GM21825 (cell line): ENCODE data around the gene ZNF385B.

Experiments
- ATAC-seq: cut with Tn5 transposase; IDR thresholded peaks from one replicate; pipeline ENCODE4 v1.9.1; 2021; ENCODE audit warnings: mild to moderate bottlenecking, moderate library complexity; ENCODE audit not compliant: unreplicated experiment

ZNF385B gene

GRCh38 chr2:179856205-179856604 lies 5.2 kb downstream of the ZNF385B start:
- no peak for ATAC-seq

DNA sequence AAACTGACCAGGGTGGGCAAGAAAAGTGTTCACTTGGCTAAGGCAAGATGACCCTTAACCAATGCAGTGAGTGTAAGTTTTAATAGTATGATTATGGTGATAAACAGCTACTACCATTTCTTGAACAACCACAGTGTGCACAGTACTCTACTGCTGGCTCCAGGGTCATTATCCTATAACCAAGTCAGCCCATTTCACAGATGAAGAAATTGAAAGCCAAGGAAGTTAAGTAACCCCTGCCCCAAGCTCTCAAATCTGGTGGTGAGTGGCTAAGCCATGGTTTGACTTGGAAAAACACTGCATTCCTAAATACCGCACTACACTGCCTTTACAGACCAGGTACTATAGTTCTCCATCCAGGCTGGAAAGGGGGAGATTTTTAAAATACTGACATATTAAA lies 5.7 kb downstream of the ZNF385B start:
- no peak for ATAC-seq

DNA sequence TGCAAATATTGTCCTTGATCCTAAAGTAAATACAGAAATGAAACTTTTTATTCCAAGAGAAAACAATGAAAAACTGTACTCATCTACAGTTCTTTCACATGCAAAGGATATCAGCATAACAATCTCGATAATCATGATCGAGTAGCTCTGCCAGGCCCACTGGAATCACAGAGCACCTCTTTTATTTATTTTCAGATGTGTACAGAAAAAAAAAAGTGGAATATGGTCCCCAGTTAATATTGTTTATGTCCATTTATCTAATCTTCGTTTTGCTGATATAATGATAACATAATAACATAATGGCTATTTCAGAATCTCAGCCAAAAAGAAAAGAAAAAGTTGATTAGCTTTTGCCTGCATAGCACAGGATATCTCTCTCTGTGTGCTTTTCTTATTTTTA lies 6.5 kb downstream of the ZNF385B start:
- no peak for ATAC-seq

- ATAC-seq, result no peak
Observed at GRCh38 chr2:179853108-179853507, 8.3 kb downstream of the ZNF385B start.

GRCh38 chr2:179850188-179850587 lies 11.2 kb downstream of the ZNF385B start:
- ATAC-seq, result no peak

DNA sequence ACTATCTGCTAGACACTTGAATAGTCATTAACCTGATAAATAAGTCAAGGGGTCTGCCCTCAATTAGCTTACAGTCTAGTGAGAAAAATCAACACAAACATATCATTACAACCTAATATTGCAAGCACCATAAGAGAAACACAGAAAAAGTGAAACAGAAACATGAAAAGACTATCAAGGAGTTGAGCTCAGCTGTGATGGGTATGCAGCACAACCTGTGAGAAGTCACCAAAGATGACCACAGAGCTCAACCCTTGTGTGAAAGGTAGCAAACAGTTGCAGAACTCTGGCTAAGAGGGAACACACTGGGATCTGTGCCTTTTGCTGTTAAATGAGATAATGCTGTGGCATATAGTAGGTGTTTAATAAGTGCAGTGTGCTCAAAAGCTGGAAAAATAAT lies 11.7 kb downstream of the ZNF385B start:
- ATAC-seq, result no peak

- ATAC-seq, result no peak
Observed at GRCh38 chr2:179843541-179843940, 17.9 kb downstream of the ZNF385B start.

- ATAC-seq, result no peak
Observed at GRCh38 chr2:179842498-179843153, 18.8 kb downstream of the ZNF385B start.

DNA sequence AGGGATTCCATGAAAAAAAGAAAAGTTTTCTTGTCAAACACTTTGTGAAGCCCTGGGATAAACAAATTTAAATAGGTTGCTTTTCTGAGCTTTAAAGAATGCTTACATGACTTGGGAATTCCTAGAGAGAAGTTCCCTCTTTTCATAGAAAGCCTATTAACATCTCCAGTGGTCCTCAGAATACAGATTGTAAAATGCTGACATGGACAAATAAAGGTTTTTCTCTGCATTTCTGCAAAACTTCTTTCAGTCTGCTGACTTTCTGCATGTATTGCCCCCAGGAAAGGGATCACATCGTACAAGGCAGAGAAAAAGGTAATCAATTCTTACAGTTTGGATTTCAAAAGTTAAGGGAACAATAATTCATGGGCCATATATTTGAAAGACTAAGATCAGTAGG lies 20.6 kb downstream of the ZNF385B start:
- ATAC-seq, result no peak

DNA sequence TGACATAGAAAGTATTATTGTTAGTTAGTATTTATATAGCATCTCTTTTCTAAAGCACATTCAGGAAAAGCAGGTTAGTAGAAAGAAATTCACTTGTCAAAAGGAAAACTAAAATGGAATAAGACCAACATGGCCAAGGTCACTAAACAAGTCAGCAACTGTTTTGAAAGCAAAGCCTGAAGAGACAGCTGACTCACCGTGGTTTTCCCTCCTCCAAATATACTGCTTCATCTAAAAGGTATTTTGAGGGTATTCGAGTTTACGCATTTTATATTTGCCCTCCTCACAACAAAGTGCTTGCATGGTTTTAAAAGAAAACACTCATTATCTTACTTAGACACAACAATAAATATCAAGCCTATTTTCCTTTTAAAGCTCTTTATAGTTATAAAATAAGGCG lies 24.0 kb downstream of the ZNF385B start:
- ATAC-seq, result no peak

- no peak for ATAC-seq
Observed at GRCh38 chr2:179830043-179830787, 31.2 kb downstream of the ZNF385B start.

DNA sequence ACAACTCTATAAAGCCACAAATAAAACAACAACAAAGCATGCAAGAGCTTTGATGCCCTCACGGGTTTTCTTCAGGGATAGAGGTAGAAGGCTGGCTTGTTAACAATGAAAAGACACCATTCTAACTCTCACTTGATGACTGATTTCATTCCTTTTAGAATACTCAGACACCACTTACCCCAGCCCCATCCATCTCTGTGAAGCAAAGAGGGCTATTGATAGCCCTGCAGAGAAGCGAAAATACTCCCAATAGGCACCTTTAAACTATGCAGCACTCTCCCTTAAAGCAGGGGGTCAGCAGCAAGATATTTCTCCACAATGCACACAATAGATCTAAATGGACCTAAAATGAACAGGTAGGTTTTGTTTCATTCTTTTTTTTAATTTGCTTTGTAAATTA lies 35.1 kb downstream of the ZNF385B start:
- no peak for ATAC-seq

DNA sequence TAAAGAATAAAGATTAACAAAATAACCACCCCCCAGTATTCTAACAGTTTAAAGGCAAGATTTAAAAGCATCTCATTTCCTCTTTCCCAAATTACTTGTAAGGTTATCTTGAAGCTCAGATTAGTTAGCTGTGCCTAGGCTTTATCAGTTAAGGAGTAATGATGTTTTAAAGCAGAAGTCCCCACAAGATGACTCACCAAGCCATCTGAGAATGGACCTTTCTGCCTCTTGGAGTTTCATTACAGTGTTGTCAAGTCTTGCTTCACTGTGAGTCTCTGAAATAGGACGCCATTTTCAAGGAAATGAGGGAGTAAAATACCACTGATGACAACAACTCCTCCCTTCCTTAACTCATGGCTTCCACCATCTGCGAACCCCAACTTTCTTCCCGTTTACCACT lies 35.9 kb downstream of the ZNF385B start:
- ATAC-seq, result no peak

DNA sequence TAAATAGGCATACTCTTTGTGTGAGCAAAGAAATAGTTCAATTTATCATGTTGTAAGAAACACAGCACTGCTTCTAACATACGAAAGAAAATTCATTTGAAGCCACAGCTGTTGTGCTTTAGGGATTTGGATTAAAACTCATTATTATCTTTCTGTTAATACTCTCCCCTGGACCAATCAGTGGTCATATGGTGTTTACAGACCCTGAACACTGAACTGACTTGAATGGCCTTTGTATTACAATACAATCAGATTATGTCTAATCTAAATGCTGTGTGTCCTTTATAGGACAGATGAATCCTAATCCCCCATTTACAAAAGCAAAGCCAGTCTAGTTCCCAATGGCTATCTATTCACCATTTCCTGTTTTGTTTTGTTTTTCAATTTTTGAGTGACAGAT lies 36.5 kb downstream of the ZNF385B start:
- ATAC-seq, result no peak

DNA sequence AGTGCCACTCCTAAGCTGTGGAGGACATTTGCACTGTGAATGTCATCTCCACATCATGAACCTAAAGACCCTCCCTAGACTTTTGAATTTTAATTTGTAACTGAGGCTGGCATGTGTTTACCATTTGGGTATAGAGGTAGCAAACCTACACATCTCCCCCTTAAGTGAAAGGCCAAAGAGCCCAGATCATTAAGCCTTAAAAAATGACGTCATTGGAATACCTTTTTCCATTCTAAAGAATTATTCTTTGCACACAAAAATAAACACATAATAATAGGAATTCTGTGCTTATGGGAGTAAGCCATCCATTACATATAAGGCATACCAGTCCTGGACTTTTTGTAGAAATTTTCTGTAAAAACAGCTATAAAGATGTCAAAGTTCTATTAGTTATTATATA lies 38.9 kb downstream of the ZNF385B start:
- no peak for ATAC-seq

- ATAC-seq, result no peak
Observed at GRCh38 chr2:179818546-179818945, 42.9 kb downstream of the ZNF385B start.

DNA sequence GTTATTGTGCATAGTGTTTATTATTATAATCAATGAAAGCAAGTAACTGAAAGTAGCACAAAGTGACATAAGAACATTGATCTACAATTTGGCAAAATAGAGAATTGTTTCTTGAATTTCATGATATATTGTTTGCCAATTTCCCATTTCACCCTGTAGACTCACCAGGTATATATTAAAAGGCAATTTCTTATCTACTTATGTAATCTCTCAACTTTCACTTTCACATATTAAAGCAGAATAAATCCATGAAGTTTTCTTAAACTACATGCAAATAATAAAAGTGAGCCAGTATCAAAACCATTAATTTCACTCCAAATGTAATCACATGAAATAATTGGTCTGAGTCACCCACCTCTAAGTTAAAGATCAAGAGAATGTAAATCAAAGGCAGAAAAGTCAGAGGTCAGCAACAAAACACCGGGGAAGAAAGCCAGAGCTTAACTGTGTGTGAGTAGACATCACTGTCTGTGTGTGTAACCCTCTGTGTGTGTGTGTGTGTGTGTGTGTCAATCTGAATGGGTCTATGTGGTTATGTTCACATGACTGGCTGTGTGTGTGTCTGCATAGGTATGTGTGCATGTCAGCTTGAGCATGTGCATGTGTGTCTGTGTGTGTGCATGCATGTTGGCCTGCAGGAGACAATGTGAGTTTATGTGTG lies 44.1 kb downstream of the ZNF385B start:
- ATAC-seq, result no peak

DNA sequence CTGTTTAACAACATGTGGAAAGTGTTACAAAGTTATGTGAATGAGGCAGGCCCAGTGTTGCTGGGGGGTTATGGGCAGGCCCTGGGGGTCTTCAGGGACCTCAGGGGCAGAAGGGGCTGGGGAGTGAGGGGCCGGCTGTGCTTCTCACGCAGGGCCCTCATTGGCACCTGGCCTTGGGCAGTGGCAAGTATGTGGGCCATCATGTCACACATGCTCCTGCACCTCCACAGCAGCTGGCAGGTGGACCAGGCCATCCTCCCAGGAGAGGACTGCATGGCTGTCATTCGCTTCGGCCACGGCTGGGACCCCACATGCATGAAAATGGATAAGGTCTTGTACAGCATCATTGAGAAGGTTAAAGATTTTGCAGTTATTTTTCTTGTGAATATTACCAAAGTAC lies 47.4 kb downstream of the ZNF385B start:
- ATAC-seq, result no peak

GRCh38 chr2:179812501-179812900 lies 48.9 kb downstream of the ZNF385B start:
- no peak for ATAC-seq

DNA sequence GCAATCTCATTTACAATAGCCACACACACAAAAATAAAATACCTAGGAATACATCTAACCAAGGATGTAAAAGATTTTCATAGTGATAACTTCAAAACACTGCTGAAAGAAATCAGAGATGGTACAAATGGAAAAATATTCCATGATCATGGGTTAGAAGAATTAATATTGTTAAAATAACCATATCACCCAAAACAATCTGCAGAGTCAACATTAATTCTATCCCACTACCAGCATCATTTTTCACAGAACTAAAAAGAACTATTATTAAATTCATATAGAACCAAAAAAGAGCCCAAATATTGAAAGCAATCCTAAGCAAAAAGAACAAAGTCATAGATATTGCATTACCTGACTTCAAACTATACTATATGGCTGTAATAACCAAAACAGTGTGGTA lies 50.4 kb downstream of the ZNF385B start:
- no peak for ATAC-seq

GRCh38 chr2:179809606-179810005 lies 51.8 kb downstream of the ZNF385B start:
- ATAC-seq, result no peak

DNA sequence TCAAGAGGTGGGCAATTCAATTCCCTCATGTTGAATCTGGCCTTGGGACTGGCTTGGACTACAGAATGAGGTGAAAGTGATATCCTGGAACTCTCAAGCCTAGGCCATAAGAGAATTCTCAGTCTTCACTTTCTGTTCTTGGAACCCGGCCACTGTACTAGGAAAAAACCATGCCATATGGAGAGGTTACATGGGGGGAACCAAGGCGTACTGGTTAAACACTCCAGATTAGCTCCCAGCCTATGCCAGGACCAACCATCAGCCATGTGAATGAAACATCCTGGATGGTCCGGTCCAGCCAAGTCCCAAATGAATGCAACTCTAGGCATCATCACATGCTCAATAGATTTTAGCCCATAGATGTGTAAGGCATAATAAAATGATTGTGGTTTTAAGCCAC lies 56.4 kb downstream of the ZNF385B start:
- ATAC-seq, result no peak
